ENCODE measurements around the gene FARS2. TPM values are rescaled to one million over a fixed set of nuclear protein-coding genes. Genes with fewer than 3 reads are reported as not detected.

The FARS2 gene
- total RNA-seq, 1 experiment from 2014 or later: 13.8 TPM

DNA sequence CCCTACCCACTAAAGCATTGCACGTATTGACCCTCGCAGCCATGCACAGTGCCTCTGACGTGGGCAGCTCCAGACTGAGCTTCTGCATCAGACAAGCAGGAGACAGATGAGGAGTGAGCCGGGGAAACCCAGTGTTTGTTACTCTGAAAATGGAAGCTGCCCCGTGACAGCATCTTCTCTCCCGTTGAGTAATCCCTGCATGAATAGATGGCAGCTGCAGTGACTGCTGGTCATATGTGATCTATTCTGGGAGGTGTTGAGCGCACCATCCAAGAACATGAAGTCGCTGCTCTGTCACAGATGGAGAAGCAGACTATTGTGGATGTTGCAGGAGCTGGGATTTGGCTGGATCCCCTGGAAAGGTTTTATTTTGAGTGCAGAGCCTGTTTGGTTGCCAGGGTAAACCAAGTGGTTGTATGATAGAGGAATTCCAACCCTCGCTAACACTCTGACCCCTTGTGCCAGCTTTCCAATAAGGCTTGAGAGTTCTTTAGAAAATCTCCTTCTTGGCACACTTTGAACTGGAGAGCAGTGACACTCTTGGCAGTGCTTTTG lies 503.2 kb downstream of the FARS2 start:
- H3K9me3 ChIP-seq (ENCODE audit: control insufficient read depth in 1 of 2, insufficient read depth in 1 of 2, low read depth in 1 of 2, low read length in 2 of 2): no peaks in the 10 kb centered on the region
- no peak overlapping the region for H3K4me2 ChIP-seq (ENCODE audit: low read length)
- no TSS peak for BruUV-seq (replicated peaks)
- no peaks in the 10 kb centered on the region for H3K4me1 ChIP-seq (ENCODE audit: control insufficient read depth in 1 of 2, insufficient read depth in 2 of 2, low read length in 2 of 2)
- H4K20me1 ChIP-seq (ENCODE audit: insufficient read depth): no peaks in the 10 kb centered on the region
- ChIA-PET RAD21 (ENCODE audit: low non-redundant PET in 1 of 2, low total read pairs in 2 of 2, uncharacterized antibody in 2 of 2, unreplicated experiment in 2 of 2) (no interaction called here), POLR2A (no interaction called here), CTCF (no interaction called here)
- ATAC-seq: no peak
- no peak overlapping the region for H3K4me3 ChIP-seq (replicated peaks in 1 of 2; ENCODE audit: low read depth in 1 of 2, low read length in 2 of 2)
- H3K9ac ChIP-seq (ENCODE audit: low read length): no peak overlapping the region
- intact Hi-C loops (cut with micrococcal nuclease): no loop called here
- no peaks in the 10 kb centered on the region for H3K27me3 ChIP-seq (ENCODE audit: insufficient read depth, low read length)
- no peaks in the 10 kb centered on the region for H3K36me3 ChIP-seq (ENCODE audit: control insufficient read depth in 1 of 2, insufficient read depth in 2 of 2, low read length in 2 of 2)
- H3K9me2 ChIP-seq (ENCODE audit: insufficient read depth): no peaks in the 10 kb centered on the region
- H3K79me2 ChIP-seq (ENCODE audit: insufficient read depth, low read length): no peaks in the 10 kb centered on the region
- DNase-seq (ENCODE audit: low read depth, low spot score): no peak
- H2AFZ ChIP-seq (ENCODE audit: low read depth, low read length, poor library complexity, severe bottlenecking): no peak overlapping the region
- no peak overlapping the region for H3K27ac ChIP-seq (ENCODE audit: low read depth, low read length)
- TF ChIP-seq ZNF274 (IDR thresholded peaks at IDR 0.05; ENCODE audit: low read depth, low read length) (no peak), POLR2AphosphoS5 (IDR thresholded peaks at IDR 0.05; ENCODE audit: low read depth, low read length) (no peak), EGR1 (IDR thresholded peaks at IDR 0.05; ENCODE audit: low read depth) (no peak)

DNA sequence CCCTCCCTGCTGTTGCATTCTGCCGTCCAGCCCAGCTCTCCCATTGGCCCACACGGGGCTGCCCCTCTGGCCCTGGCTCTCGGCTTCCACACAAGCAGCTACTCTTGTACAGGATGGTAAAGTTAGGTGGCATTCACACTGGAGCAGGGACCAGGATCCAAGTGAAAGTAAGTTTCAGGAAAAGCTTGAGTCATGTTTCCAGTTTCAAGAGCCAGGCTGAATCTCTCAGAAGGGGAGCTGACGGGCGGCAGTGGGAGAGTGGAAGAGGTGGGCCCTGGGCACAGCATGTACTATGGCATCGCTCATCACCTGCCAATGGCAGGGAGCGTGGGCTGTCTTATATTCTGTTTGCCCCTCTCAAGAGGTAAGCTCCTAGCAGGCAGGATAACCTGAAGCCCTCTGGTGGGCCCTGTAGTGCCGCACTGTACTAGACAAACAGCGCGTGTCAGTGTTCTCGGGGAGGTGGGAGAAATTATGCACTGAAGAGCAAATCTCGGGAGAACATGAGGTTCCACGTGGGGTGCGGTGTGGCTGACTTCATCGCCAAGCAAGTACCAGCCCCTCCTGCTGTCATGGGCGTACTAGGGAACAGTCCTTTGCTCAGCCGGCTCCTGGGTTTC lies 503.9 kb downstream of the FARS2 start:
- Histone ChIP-seq H3K9me3 (ENCODE audit: control insufficient read depth in 1 of 2, insufficient read depth in 1 of 2, low read depth in 1 of 2, low read length in 2 of 2) (no peaks in the 10 kb centered on the region), H2AFZ (ENCODE audit: low read depth, low read length, poor library complexity, severe bottlenecking) (no peak overlapping the region), H3K9ac (ENCODE audit: low read length) (no peak overlapping the region), H4K20me1 (ENCODE audit: insufficient read depth) (no peaks in the 10 kb centered on the region), H3K27ac (ENCODE audit: low read depth, low read length) (no peak overlapping the region), H3K9me2 (ENCODE audit: insufficient read depth) (no peaks in the 10 kb centered on the region), H3K36me3 (ENCODE audit: control insufficient read depth in 1 of 2, insufficient read depth in 2 of 2, low read length in 2 of 2) (no peaks in the 10 kb centered on the region), H3K4me3 (replicated peaks in 1 of 2; ENCODE audit: low read depth in 1 of 2, low read length in 2 of 2) (no peak overlapping the region), H3K79me2 (ENCODE audit: insufficient read depth, low read length) (no peaks in the 10 kb centered on the region), H3K4me1 (ENCODE audit: control insufficient read depth in 1 of 2, insufficient read depth in 2 of 2, low read length in 2 of 2) (no peaks in the 10 kb centered on the region), H3K27me3 (ENCODE audit: insufficient read depth, low read length) (no peaks in the 10 kb centered on the region), H3K4me2 (ENCODE audit: low read length) (no peak overlapping the region)
- RAD21 ChIA-PET (ENCODE audit: low non-redundant PET in 1 of 2, low total read pairs in 2 of 2, uncharacterized antibody in 2 of 2, unreplicated experiment in 2 of 2): no interaction called here
- TF ChIP-seq, protein P1, sequence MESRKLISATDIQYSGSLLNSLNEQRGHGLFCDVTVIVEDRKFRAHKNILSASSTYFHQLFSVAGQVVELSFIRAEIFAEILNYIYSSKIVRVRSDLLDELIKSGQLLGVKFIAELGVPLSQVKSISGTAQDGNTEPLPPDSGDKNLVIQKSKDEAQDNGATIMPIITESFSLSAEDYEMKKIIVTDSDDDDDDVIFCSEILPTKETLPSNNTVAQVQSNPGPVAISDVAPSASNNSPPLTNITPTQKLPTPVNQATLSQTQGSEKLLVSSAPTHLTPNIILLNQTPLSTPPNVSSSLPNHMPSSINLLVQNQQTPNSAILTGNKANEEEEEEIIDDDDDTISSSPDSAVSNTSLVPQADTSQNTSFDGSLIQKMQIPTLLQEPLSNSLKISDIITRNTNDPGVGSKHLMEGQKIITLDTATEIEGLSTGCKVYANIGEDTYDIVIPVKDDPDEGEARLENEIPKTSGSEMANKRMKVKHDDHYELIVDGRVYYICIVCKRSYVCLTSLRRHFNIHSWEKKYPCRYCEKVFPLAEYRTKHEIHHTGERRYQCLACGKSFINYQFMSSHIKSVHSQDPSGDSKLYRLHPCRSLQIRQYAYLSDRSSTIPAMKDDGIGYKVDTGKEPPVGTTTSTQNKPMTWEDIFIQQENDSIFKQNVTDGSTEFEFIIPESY (IDR thresholded peaks at IDR 0.05; ENCODE audit: extremely low read depth, insufficient replicate concordance, low read length): no peak
- TF ChIP-seq, protein P2, sequence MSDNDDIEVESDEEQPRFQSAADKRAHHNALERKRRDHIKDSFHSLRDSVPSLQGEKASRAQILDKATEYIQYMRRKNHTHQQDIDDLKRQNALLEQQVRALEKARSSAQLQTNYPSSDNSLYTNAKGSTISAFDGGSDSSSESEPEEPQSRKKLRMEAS (IDR thresholded peaks at IDR 0.05): no peak
- TF ChIP-seq EZH2phosphoT487 (IDR thresholded peaks at IDR 0.05; ENCODE audit: borderline replicate concordance) (no peak), SRF (IDR thresholded peaks at IDR 0.05; ENCODE audit: low read depth) (no peak), SIN3A (IDR thresholded peaks at IDR 0.05; ENCODE audit: low read depth) (no peak), EGR1 (IDR thresholded peaks at IDR 0.05; ENCODE audit: low read depth) (no peak), ELF1 (IDR thresholded peaks at IDR 0.05; ENCODE audit: borderline replicate concordance, low read depth) (no peak), ZNF274 (IDR thresholded peaks at IDR 0.05; ENCODE audit: low read depth, low read length) (no peak), ZFX (IDR thresholded peaks at IDR 0.05) (no peak), FOSL1 (IDR thresholded peaks at IDR 0.05; ENCODE audit: low read depth) (no peak), TCF7L2 (IDR thresholded peaks at IDR 0.05; ENCODE audit: borderline replicate concordance, extremely low read depth, insufficient read depth, insufficient read length) (no peak)
- TF ChIP-seq, protein P3, sequence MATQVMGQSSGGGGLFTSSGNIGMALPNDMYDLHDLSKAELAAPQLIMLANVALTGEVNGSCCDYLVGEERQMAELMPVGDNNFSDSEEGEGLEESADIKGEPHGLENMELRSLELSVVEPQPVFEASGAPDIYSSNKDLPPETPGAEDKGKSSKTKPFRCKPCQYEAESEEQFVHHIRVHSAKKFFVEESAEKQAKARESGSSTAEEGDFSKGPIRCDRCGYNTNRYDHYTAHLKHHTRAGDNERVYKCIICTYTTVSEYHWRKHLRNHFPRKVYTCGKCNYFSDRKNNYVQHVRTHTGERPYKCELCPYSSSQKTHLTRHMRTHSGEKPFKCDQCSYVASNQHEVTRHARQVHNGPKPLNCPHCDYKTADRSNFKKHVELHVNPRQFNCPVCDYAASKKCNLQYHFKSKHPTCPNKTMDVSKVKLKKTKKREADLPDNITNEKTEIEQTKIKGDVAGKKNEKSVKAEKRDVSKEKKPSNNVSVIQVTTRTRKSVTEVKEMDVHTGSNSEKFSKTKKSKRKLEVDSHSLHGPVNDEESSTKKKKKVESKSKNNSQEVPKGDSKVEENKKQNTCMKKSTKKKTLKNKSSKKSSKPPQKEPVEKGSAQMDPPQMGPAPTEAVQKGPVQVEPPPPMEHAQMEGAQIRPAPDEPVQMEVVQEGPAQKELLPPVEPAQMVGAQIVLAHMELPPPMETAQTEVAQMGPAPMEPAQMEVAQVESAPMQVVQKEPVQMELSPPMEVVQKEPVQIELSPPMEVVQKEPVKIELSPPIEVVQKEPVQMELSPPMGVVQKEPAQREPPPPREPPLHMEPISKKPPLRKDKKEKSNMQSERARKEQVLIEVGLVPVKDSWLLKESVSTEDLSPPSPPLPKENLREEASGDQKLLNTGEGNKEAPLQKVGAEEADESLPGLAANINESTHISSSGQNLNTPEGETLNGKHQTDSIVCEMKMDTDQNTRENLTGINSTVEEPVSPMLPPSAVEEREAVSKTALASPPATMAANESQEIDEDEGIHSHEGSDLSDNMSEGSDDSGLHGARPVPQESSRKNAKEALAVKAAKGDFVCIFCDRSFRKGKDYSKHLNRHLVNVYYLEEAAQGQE (IDR thresholded peaks at IDR 0.05; ENCODE audit: low read depth): no peak
- DNase-seq (ENCODE audit: low read depth, low spot score): no peak
- CTCF ChIA-PET: no interaction called here
- no TSS peak for BruUV-seq (replicated peaks)
- POLR2A ChIA-PET: no interaction called here
- intact Hi-C loops (cut with micrococcal nuclease): no loop called here
- no peak for ATAC-seq

All from HCT116 (cell line).